Activated CD4-positive, alpha-beta memory T cell treated with anti-CD3 and anti-CD28 coated beads, Interleukin-2, amount 10 ng/mL, durations not matched to agents 7 days and 5 days (primary cell): ENCODE data around the gene CCDC124. TPM values are rescaled to one million over a fixed set of nuclear protein-coding genes. Genes with fewer than 3 reads are reported as not detected.

Experiments
- CTCF ChIA-PET: fragments of 350-600 bp; sonication (Branson Sonifier 250); formaldehyde crosslinking; loops from one replicate; lab custom pipeline; 2021; ENCODE audit warnings: antibody characterized with exemption, inconsistent platforms; lab: Charles Lee
- POLR2A ChIA-PET: fragments of 350-600 bp; sonication (Branson Sonifier 250); formaldehyde crosslinking; loops from one replicate; lab custom pipeline; 2021; ENCODE audit warnings: antibody characterized with exemption; lab: Charles Lee
- DNase-seq: peaks from one replicate; pipeline ENCODE4 v3.0.0-alpha.2; 2020
- H3K27ac Mint-ChIP-seq: one replicate; pipeline ENCODE4 v1.8.0; 2021; ENCODE audit warnings: mild to moderate bottlenecking, mixed read lengths
- H3K27me3 Mint-ChIP-seq: one replicate; pipeline ENCODE4 v1.8.0; 2021; ENCODE audit warnings: mixed read lengths
- H3K36me3 Mint-ChIP-seq: one replicate; pipeline ENCODE4 v1.8.0; 2021; ENCODE audit warnings: low read depth, mixed read lengths
- H3K4me1 Mint-ChIP-seq: one replicate; pipeline ENCODE4 v1.8.0; 2021; ENCODE audit warnings: mixed read lengths
- H3K4me3 Mint-ChIP-seq: one replicate; pipeline ENCODE4 v1.8.0; 2021; ENCODE audit warnings: mild to moderate bottlenecking, mixed read lengths
- H3K9me3 Mint-ChIP-seq: one replicate; pipeline ENCODE4 v1.8.0; 2021; ENCODE audit warnings: mixed read lengths
- total RNA-seq, 2 experiments: library from RNA; stranded (reverse); gene quantifications; one replicate each; pipeline ENCODE4 v1.2.3, GENCODE V29; 2021

CCDC124 gene
- total RNA-seq, 2 experiments from 2014 or later = 59.3 to 60.8 TPM

DNA sequence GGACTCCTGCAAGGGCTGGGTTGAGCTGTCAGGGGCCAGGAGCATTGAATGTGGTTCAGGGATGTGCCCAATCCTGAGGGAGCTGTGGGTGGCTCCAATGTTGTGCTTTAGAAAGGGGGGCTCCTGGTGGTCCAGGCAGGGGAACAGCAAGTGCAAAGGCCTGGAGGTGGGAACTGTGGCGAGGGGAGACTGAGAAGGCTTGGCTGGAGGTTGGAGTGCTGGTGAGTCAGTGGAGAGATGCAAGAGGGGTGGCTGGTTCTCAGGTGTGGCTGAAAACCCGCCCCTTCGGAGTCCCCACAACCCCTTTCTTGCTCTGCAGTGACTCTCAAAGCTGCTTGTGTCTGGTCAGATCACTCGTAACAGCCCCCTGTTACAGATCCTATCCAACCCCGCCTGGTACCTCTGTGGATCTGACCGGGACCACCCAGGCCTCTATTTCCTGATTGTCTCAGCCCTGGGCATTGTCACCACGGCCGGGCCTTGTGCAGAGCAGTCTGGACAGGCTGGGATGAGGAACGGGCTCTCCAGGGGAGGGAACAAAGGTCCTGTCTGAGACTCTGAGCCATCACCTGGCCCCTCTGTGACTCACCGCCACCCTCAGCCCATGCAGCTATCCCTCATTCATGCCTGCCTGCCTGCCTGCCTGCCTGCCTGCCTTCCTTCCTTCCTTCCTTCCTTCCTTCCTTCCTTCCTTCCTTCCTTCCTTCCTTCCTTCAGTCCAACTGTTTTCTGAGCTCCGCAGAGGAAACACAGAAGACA is 32.7 kb downstream of the CCDC124 start:
- H3K36me3 Mint-ChIP-seq = no peaks in the 10 kb centered on the region
- H3K4me3 Mint-ChIP-seq = no peak overlapping the region
- no peaks in the 10 kb centered on the region for H3K9me3 Mint-ChIP-seq
- H3K27ac Mint-ChIP-seq = no peak overlapping the region
- ChIA-PET CTCF (no interaction called here), POLR2A (interaction anchor here (1.3 kb wide), 1 partner anchor 8 kb away, joined by 3 read pairs; no protein-coding TSS in a partner anchor)
- DNase-seq = no peak
- peaks cover 3% of the 10 kb centered on the region for H3K4me1 Mint-ChIP-seq
- peaks cover 37% of the 10 kb centered on the region for H3K27me3 Mint-ChIP-seq

DNA sequence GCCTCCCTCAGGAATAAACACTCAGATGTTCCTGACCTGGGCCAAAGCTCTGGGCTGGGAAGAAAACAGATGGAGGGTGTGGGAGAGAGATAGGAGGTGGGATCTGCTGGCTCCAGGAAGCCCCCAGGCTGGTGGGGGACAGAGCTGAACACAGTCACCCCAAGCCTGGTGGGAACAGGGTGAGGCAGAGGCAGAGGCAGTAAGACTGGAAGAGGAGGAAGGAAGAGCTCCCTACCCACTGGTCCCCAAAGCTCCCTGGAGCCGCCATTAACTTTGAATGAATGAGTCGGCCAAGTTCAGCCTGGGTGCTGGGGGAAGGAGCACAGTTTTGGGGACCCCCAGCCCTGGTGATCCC is 33.3 kb downstream of the CCDC124 start:
- Mint-ChIP-seq H3K9me3 (no peaks in the 10 kb centered on the region), H3K36me3 (no peaks in the 10 kb centered on the region), H3K4me1 (peaks cover 3% of the 10 kb centered on the region), H3K27ac (no peak overlapping the region), H3K27me3 (peaks cover 37% of the 10 kb centered on the region), H3K4me3 (no peak overlapping the region)
- CTCF ChIA-PET = no interaction called here
- POLR2A ChIA-PET = interaction anchor here (1.3 kb wide), 1 partner anchor 8 kb away, joined by 3 read pairs; no protein-coding TSS in a partner anchor
- DNase-seq = no peak

DNA sequence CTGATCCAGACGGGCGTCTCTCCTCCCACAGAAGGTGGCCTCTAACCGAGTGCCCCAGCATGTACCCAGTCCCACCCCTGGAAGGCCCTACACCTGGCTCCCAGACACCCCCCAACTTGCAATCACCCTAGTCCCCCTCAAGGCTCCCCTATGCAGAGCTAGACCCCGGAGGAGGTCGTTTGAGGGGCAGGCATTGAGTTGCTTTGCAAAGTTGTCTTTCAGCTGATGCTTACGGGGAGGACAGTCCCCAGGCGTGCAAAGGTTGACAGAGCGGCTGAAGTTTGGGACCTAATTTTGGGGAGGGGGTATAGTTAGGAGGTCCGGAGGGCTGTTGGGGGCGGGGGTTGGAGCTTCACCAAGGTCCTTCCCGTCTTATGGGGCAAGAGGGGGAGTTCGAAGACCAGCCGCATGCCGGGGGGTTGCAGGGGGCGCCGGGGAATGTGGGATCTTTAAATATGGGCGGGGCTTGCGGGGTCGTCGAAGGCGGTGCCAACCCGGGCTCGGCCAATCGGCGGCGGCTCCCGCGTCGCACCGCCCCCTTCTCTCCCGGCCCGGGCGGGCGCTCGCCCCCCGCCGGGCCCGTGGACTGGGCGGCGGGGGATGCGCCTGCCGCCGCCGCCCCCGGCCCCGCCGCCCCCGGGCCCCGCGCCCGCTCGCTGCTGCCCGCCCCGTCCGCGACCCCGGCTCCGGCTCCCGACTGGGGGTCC is 33.9 kb downstream of the CCDC124 start, which contains the start of gene KCNN1:
TSS of gene KCNN1 (plus strand) at position 558 of the 707 bp plus-strand sequence. CDS start 6,782 bp downstream, outside the sequence.
- ChIA-PET POLR2A (interaction anchor here (1.3 kb wide), 1 partner anchor 9 kb away, joined by 3 read pairs; no protein-coding TSS in a partner anchor), CTCF (no interaction called here)
- DNase-seq = no peak
- Mint-ChIP-seq H3K27me3 (peaks cover 37% of the 10 kb centered on the region), H3K4me3 (no peak within 1 kb of the TSS), H3K27ac (no peak within 1 kb of the TSS), H3K9me3 (no peaks in the 10 kb centered on the region), H3K36me3 (no peaks in the 10 kb centered on the region), H3K4me1 (peaks cover 3% of the 10 kb centered on the region)

DNA sequence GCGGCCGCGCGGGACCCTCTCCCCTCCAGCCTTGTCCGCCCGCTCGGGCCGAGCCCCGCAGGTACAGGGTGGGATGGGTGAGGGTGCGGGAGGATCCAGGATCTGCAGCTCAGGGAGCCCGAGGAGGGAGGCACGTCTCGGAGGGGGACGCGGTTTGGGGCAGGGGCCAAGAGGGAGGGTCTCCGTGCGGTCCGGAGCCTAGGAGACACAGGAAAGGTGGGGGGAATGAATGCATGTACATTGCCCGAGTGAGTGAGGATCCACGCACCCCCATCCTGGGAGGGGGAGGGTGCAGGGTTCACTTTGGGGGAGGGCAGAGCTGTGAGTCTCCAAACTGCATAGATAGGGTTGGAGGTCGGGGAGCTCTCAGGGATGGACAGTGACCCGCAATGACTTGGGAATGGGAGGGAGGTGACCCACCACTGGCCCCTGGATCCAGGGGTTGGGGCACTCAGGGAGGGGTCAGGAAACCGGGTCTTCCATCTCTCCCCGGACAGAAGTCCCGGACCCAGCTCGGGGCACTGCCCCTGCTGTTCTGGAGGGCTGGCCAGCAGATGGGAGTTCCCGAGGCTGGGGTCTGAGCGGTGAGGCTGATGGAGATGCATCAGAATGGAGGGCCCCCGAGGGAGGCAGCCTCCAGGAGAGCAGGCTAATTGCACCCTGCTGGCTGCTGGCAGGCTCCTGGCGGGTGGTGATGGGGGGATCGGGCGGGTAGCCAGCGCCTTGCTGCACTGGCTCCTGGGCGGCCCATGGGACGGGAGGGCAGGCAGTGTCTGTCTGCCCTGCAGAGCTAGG is 34.6 kb downstream of the CCDC124 start:
- POLR2A ChIA-PET = no interaction called here
- Mint-ChIP-seq H3K4me3 (no peak overlapping the region), H3K27ac (no peak overlapping the region), H3K9me3 (no peaks in the 10 kb centered on the region), H3K27me3 (peaks cover 37% of the 10 kb centered on the region), H3K36me3 (no peaks in the 10 kb centered on the region), H3K4me1 (peaks cover 3% of the 10 kb centered on the region)
- CTCF ChIA-PET = interaction anchor here (2.0 kb wide), 1 partner anchor 35 kb away, joined by 5 read pairs; the partner anchor contains the start of gene CCDC124
- no peak for DNase-seq

DNA sequence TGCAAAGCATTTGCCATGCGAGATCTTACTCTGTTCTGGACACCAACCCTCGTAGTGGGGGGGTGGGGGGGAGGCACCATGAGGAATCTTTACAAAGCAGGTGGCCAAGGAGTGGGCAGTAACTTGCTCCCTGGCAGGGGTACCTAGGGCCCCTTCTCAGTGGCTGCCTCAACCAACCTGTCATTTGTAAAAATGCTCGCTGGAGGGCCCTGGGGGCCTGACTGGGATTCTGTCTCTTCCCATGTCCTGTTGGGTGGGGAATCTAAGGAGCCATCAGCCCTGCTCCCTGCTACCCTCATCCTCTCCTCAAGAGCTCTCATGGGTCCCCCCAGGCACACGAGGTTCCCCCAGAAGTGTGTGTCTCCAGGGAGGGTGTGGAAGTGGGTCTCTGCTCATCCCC is 35.5 kb downstream of the CCDC124 start:
- DNase-seq = no peak
- POLR2A ChIA-PET = no interaction called here
- Mint-ChIP-seq H3K36me3 (no peaks in the 10 kb centered on the region), H3K9me3 (no peaks in the 10 kb centered on the region), H3K27ac (no peak overlapping the region), H3K4me1 (peaks cover 3% of the 10 kb centered on the region), H3K27me3 (peaks cover 37% of the 10 kb centered on the region), H3K4me3 (no peak overlapping the region)
- CTCF ChIA-PET = interaction anchor here (0.8 to 2.0 kb wide), 2 partner anchors 28 to 36 kb away, joined by 3 to 5 read pairs; partner anchors contain the start of gene CCDC124

DNA sequence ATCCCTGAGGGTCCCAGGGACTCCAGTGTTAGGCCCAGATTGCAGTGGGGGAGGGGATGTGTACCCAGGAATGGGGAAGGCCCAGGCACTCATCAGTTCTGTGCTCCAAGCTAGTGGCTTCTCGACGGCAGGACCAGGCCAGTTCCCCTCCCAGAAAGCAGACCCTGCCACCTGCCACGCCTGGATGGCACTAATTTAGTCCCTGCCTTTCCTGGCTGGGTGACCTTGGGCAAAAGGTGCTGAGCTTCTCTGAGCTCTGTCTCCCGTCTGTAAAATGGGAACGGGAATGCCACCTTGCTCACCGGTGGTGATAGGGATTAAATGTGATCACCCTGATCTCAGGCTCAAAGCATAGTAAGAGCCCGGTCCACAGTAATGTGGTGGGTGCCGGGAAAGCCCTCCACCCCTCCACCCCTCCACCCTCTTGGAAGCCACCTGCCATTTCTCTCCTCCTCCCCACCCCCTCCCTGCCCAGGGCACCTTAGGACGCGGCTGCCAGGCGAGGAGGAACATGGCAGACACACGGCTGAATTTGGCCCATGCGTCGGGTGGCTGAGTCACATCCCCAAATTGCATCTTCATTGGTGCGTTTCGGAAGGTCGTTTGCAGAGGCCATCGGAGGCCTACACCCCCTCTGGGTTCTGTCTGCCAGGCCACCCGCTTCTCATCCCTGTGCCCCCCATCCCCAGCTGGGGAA is 36.4 kb downstream of the CCDC124 start:
- no peak for DNase-seq
- no peak overlapping the region for H3K27ac Mint-ChIP-seq
- CTCF ChIA-PET = interaction anchor here (0.7 to 2.0 kb wide), 3 partner anchors 27 to 37 kb away, joined by 3 to 5 read pairs (median 3); partner anchors contain the start of gene CCDC124
- H3K4me3 Mint-ChIP-seq = no peak overlapping the region
- no peaks in the 10 kb centered on the region for H3K9me3 Mint-ChIP-seq
- POLR2A ChIA-PET = interaction anchor here (0.6 kb wide), 1 partner anchor 17 kb away, joined by 3 read pairs; no protein-coding TSS in a partner anchor
- H3K27me3 Mint-ChIP-seq = peaks cover 30% of the 10 kb centered on the region
- H3K4me1 Mint-ChIP-seq = peaks cover 3% of the 10 kb centered on the region
- H3K36me3 Mint-ChIP-seq = no peaks in the 10 kb centered on the region

DNA sequence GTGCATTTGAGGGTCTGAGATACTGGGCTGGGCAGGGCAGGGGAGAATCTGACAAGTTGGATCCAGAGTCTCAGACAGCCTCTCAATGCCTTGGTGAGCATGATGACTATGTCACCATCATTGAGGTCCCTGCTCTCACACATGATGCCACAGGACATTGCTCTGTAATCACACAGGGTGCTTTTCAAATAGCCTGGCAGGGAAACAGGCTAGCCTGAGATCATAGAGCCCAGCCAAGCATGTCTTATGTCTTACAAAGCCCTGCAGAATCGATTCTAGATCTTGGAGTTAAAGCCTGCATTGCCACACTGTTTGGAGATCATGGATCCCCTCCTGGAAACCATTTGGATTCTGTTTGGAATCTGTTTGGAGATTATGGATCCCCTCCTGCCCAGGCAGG is 39.4 kb downstream of the CCDC124 start:
- no peaks in the 10 kb centered on the region for H3K36me3 Mint-ChIP-seq
- H3K27me3 Mint-ChIP-seq = peaks cover 5% of the 10 kb centered on the region
- no peak overlapping the region for H3K27ac Mint-ChIP-seq
- ChIA-PET POLR2A (interaction anchor here (0.9 kb wide), 1 partner anchor 113 kb away, joined by 3 read pairs; the partner anchor contains the start of gene RPL18A), CTCF (interaction anchor here (0.5 kb wide), 1 partner anchor 67 kb away, joined by 4 read pairs; no protein-coding TSS in a partner anchor)
- H3K4me1 Mint-ChIP-seq = peaks cover 2% of the 10 kb centered on the region
- no peak for DNase-seq
- no peaks in the 10 kb centered on the region for H3K9me3 Mint-ChIP-seq
- H3K4me3 Mint-ChIP-seq = no peak overlapping the region

DNA sequence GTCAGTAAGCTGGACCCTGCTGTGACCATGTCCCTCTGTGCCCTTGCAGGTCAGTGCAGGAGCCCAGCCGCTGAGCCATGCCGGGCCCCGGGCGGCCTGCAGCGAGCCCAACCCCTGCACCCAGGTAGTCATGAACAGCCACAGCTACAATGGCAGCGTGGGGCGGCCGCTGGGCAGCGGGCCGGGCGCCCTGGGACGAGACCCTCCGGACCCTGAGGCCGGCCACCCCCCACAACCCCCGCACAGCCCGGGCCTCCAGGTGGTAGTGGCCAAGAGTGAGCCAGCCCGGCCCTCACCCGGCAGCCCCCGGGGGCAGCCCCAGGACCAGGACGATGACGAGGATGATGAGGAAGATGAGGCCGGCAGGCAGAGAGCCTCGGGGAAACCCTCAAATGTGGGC is 40.9 kb downstream of the CCDC124 start:
- peaks cover 3% of the 10 kb centered on the region for H3K27me3 Mint-ChIP-seq
- no peak for DNase-seq
- CTCF ChIA-PET = no interaction called here
- H3K9me3 Mint-ChIP-seq = no peaks in the 10 kb centered on the region
- POLR2A ChIA-PET = no interaction called here
- H3K4me3 Mint-ChIP-seq = no peak overlapping the region
- no peaks in the 10 kb centered on the region for H3K36me3 Mint-ChIP-seq
- H3K4me1 Mint-ChIP-seq = no peaks in the 10 kb centered on the region
- no peak overlapping the region for H3K27ac Mint-ChIP-seq

DNA sequence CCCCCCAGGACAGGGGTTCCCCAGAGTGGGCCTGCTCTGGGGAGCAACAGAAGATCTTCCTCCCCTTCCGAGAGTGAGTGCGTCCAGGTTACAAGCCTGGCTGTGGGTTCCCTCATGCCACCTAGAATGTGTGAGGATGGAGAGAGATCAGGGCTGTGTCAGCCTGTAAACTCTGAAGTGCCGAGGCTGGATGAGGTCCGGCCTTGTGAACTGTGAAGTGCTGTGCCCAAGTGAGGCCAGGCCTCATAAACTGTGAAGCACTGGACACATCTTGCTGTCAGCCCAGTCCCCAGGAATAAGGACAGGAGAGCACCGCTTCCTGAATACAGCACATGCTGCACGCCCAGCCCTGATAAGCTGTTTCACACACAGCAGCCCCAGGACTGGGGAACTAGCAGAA is 41.7 kb downstream of the CCDC124 start:
- no peak overlapping the region for H3K27ac Mint-ChIP-seq
- no peaks in the 10 kb centered on the region for H3K36me3 Mint-ChIP-seq
- H3K4me1 Mint-ChIP-seq = no peaks in the 10 kb centered on the region
- H3K4me3 Mint-ChIP-seq = no peak overlapping the region
- DNase-seq = no peak
- H3K9me3 Mint-ChIP-seq = no peaks in the 10 kb centered on the region
- ChIA-PET CTCF (no interaction called here), POLR2A (no interaction called here)
- peaks cover 5% of the 10 kb centered on the region for H3K27me3 Mint-ChIP-seq

DNA sequence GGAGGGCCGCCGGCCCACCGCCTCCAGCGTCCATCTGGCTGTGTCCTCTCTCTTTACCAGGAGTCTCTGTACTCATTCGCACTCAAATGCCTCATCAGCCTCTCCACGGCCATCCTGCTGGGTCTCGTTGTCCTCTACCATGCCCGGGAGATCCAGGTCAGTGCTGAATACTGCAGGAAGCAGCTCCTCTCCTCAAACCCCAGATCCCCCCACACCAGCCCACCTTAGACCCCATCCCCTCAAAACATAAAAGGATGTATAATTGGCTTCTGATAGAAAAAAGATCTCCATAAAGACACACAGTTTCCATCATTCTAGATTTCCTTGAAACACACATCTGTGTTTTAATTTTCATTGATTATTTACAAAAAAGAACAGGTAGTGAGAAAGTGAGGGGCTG is 42.2 kb downstream of the CCDC124 start:
- ChIA-PET CTCF (no interaction called here), POLR2A (no interaction called here)
- no peak overlapping the region for H3K27ac Mint-ChIP-seq
- peaks cover 6% of the 10 kb centered on the region for H3K27me3 Mint-ChIP-seq
- H3K4me1 Mint-ChIP-seq = no peaks in the 10 kb centered on the region
- H3K4me3 Mint-ChIP-seq = no peak overlapping the region
- DNase-seq = no peak
- no peaks in the 10 kb centered on the region for H3K36me3 Mint-ChIP-seq
- no peaks in the 10 kb centered on the region for H3K9me3 Mint-ChIP-seq

DNA sequence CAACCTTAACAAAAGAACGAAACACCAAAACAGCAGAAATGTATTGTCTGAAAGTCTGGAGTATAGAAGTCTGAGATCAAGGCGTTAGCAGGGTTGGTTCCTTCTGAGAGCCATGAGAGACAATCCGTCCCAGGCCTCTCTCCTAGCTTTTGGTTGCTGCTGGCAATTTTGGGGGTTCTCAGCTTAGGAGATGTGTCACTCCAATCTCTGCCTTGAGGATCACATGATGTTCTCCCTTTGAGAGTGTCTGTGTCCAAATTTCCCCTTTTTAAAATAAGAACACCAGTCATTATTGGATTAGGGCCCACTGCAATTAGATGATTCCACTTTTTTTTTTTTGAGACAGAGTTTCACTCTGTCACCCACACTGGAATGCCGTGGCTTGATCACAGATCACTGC is 44.2 kb downstream of the CCDC124 start:
- DNase-seq = no peak
- H3K36me3 Mint-ChIP-seq = no peaks in the 10 kb centered on the region
- no peaks in the 10 kb centered on the region for H3K9me3 Mint-ChIP-seq
- no peaks in the 10 kb centered on the region for H3K4me1 Mint-ChIP-seq
- H3K27me3 Mint-ChIP-seq = peaks cover 12% of the 10 kb centered on the region
- ChIA-PET POLR2A (interaction anchor here (0.6 kb wide), 1 partner anchor 252 kb away, joined by 4 read pairs; no protein-coding TSS in a partner anchor), CTCF (interaction anchor here (0.8 kb wide), 1 partner anchor 22 kb away, joined by 3 read pairs; no protein-coding TSS in a partner anchor)
- H3K27ac Mint-ChIP-seq = no peak overlapping the region
- H3K4me3 Mint-ChIP-seq = no peak overlapping the region

DNA sequence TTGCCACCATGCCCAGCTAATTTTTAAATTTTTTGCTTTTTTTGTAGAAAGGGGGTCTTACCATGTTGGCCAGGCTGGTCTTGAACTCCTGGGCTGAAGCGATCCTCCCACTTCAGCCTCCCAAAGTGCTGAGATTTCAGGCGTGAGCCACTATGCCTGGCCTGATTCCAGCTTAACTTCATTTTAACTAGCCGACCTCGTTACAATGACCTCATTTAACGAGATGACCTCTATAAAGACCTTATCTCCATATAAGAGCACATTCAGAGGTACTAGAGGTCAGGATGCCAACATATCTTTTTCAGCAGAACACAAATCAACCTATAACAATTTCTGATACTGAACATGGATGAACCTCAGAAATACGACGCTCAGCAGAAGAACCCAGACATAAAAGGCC is 44.7 kb downstream of the CCDC124 start:
- peaks cover 12% of the 10 kb centered on the region for H3K27me3 Mint-ChIP-seq
- POLR2A ChIA-PET = no interaction called here
- H3K4me1 Mint-ChIP-seq = no peaks in the 10 kb centered on the region

More for the DNA sequence above, 44.7 kb downstream of the CCDC124 start:
- H3K36me3 Mint-ChIP-seq = no peaks in the 10 kb centered on the region
- no peak overlapping the region for H3K27ac Mint-ChIP-seq
- CTCF ChIA-PET = interaction anchor here (0.8 kb wide), 1 partner anchor 21 kb away, joined by 3 read pairs; no protein-coding TSS in a partner anchor
- H3K4me3 Mint-ChIP-seq = no peak overlapping the region
- DNase-seq = no peak
- H3K9me3 Mint-ChIP-seq = no peaks in the 10 kb centered on the region
